CD4-positive, alpha-beta T cell (primary cell): ENCODE measurements around the gene F7. TPM values are rescaled to one million over a fixed set of nuclear protein-coding genes. Genes with fewer than 3 reads are reported as not detected.

Source experiments
- ATAC-seq: fragments of 200-7000 bp; cut with Tn5 transposase; one replicate; pipeline ENCODE4 v1.10.0; 2022; ENCODE audit warnings: mild to moderate bottlenecking; ENCODE audit not compliant: poor library complexity
- CTCF ChIA-PET: fragments of 350-600 bp; sonication (Branson Sonifier 250); formaldehyde crosslinking; loops from one replicate; lab custom pipeline; 2021; ENCODE audit warnings: antibody characterized with exemption, inconsistent platforms; lab: Charles Lee
- POLR2A ChIA-PET: fragments of 350-600 bp; sonication (Branson Sonifier 250); formaldehyde crosslinking; loops from one replicate; lab custom pipeline; 2021; ENCODE audit warnings: antibody characterized with exemption, inconsistent platforms; lab: Charles Lee
- DNase-seq, 14 experiments: peaks; one replicate each; pipeline ENCODE4 v3.0.0-alpha.2; 2013 to 2020; ENCODE audit warnings: mixed read lengths in 2 of 14
- H3K27ac ChIP-seq, 2 donors: one replicate each; pipeline versions ENCODE4 v1.5.1 to v1.7.0; 2013; ENCODE audit warnings: low read length in 2 of 2, low read depth in 1 of 2, mild to moderate bottlenecking in 1 of 2
- H3K27me3 ChIP-seq, 2 experiments: 1 replicate in 1 of 2; 2 replicates in 1 of 2; pipeline versions ENCODE4 v1.6.1 to v1.7.0; 2013; ENCODE audit warnings: low read length in 2 of 2, control low read depth in 1 of 2, mild to moderate bottlenecking in 1 of 2, moderate library complexity in 1 of 2; ENCODE audit not compliant: insufficient read depth in 2 of 2, control insufficient read depth in 1 of 2
- H3K36me3 ChIP-seq: one replicate; pipeline ENCODE4 v1.6.1; 2013; ENCODE audit warnings: low read length, control low read depth; ENCODE audit not compliant: insufficient read depth
- H3K4me1 ChIP-seq: one replicate; pipeline ENCODE4 v1.6.1; 2013; ENCODE audit warnings: low read length, control low read depth; ENCODE audit not compliant: insufficient read depth
- H3K4me3 ChIP-seq: one replicate; pipeline ENCODE4 v1.5.1; 2013; ENCODE audit warnings: mild to moderate bottlenecking, low read length, moderate library complexity
- H3K9me3 ChIP-seq, 2 experiments: 1 replicate in 1 of 2; 2 replicates in 1 of 2; pipeline versions ENCODE4 v1.6.1 to v1.7.0; 2013; ENCODE audit warnings: low read length in 2 of 2, mild to moderate bottlenecking in 2 of 2, control low read depth in 1 of 2, moderate library complexity in 1 of 2; ENCODE audit not compliant: control insufficient read depth in 1 of 2, insufficient read depth in 1 of 2
- H3K27ac Mint-ChIP-seq: one replicate; pipeline ENCODE4 v1.8.0; 2020; ENCODE audit warnings: mixed read lengths
- H3K27me3 Mint-ChIP-seq: one replicate; pipeline ENCODE4 v1.8.0; 2021; ENCODE audit warnings: mixed read lengths
- H3K36me3 Mint-ChIP-seq: one replicate; pipeline ENCODE4 v1.8.0; 2021; ENCODE audit warnings: low read depth, mixed read lengths
- H3K4me1 Mint-ChIP-seq: one replicate; pipeline ENCODE4 v1.8.0; 2021; ENCODE audit warnings: low read depth, mixed read lengths
- H3K4me3 Mint-ChIP-seq: one replicate; pipeline ENCODE4 v1.8.0; 2020; ENCODE audit warnings: mild to moderate bottlenecking, mixed read lengths
- H3K9me3 Mint-ChIP-seq: one replicate; pipeline ENCODE4 v1.8.0; 2020; ENCODE audit warnings: mixed read lengths
- CTCF ChIP-seq: fragments of 200-600 bp; IDR thresholded peaks from one replicate; pipeline ENCODE4 v1.8.0; 2022; ENCODE audit warnings: antibody characterized with exemption, mild to moderate bottlenecking
- intact Hi-C, 2 experiments: fragments of 100-400 bp; cut with DNase I in 1 of 2; cut with micrococcal nuclease in 1 of 2; formaldehyde crosslinking; loops; one replicate each; pipeline versions ENCODE4 v1.15.1 to v1.9.0; 2023 to 2025; cut with DNase I, micrococcal nuclease
- total RNA-seq, 174 experiments: library from RNA in 2 of 174; stranded (reverse) in 2 of 174; gene quantifications; one replicate each; pipeline ENCODE4 v1.2.3 and lab custom pipeline; 2021 to 2026

The F7 gene
- total RNA-seq, 2 experiments from 2014 or later, result not detected

DNA sequence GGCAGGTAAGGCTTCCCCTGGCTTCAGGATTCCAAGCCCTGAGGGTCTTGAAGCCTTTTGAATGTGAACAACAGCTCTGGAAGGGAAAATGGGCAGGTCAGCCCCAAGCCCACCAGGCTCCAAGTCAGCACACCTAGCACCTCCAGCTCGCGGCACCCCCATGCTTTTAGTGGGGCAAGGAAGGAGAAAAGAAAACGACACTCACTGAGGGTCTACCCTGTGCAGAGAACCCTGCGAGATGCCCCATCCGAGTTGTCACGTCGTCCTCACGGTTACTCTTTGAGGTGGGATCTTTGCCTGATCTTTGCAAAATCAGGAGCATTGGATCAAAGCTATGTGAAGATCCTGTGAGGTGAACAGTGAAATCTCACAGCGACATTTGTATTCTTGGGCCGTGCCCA is 11.3 kb downstream of the F7 start:
- Mint-ChIP-seq H3K4me3 (no peak overlapping the region), H3K27ac (no peak overlapping the region), H3K27me3 (no peaks in the 10 kb centered on the region), H3K36me3 (no peaks in the 10 kb centered on the region), H3K4me1 (no peaks in the 10 kb centered on the region), H3K9me3 (no peaks in the 10 kb centered on the region)
- no peaks in the 10 kb centered on the region for H3K9me3 ChIP-seq
- ChIA-PET CTCF (no interaction called here), POLR2A (no interaction called here)
- DNase-seq, result no peak
- peaks cover 0 to 2% of the 10 kb centered on the region in 2 experiments for H3K27me3 ChIP-seq
- no peak for ATAC-seq
- no peak for TF ChIP-seq CTCF
- H3K27ac ChIP-seq, result no peak overlapping the region
- no peaks in the 10 kb centered on the region for H3K36me3 ChIP-seq
- H3K4me3 ChIP-seq, result no peak overlapping the region
- peaks cover 9% of the 10 kb centered on the region for H3K4me1 ChIP-seq
- intact Hi-C loops, result no loop called here

GRCh38 chr13:113117335-113117872 is 11.8 kb downstream of the F7 start:
- Histone ChIP-seq H3K27me3 (peaks cover 0 to 2% of the 10 kb centered on the region in 2 experiments), H3K36me3 (no peaks in the 10 kb centered on the region), H3K27ac (no peak overlapping the region), H3K9me3 (no peaks in the 10 kb centered on the region), H3K4me3 (no peak overlapping the region), H3K4me1 (peaks cover 9% of the 10 kb centered on the region)
- intact Hi-C loops, result no loop called here
- H3K4me3 Mint-ChIP-seq, result no peak overlapping the region
- H3K27me3 Mint-ChIP-seq, result no peaks in the 10 kb centered on the region
- DNase-seq (no peak), ATAC-seq (no peak)
- ChIA-PET CTCF (interaction anchor here (0.6 kb wide), 1 partner anchor 183 kb away, joined by 3 read pairs; no protein-coding TSS in a partner anchor), POLR2A (no interaction called here)
- H3K27ac Mint-ChIP-seq, result no peak overlapping the region
- H3K36me3 Mint-ChIP-seq, result no peaks in the 10 kb centered on the region
- H3K9me3 Mint-ChIP-seq, result no peaks in the 10 kb centered on the region
- H3K4me1 Mint-ChIP-seq, result no peaks in the 10 kb centered on the region
- TF ChIP-seq CTCF, result no peak

GRCh38 chr13:113117911-113118260 is 12.3 kb downstream of the F7 start:
- H3K27ac Mint-ChIP-seq, result no peak overlapping the region
- no peaks in the 10 kb centered on the region for H3K9me3 Mint-ChIP-seq
- H3K4me3 Mint-ChIP-seq, result no peak overlapping the region
- Histone ChIP-seq H3K27ac (no peak overlapping the region), H3K27me3 (peaks cover 0 to 2% of the 10 kb centered on the region in 2 experiments), H3K4me3 (no peak overlapping the region), H3K4me1 (peaks cover 9% of the 10 kb centered on the region), H3K9me3 (no peaks in the 10 kb centered on the region), H3K36me3 (no peaks in the 10 kb centered on the region)
- ChIA-PET POLR2A (no interaction called here), CTCF (interaction anchor here (0.6 kb wide), 1 partner anchor 183 kb away, joined by 3 read pairs; no protein-coding TSS in a partner anchor)
- H3K27me3 Mint-ChIP-seq, result no peaks in the 10 kb centered on the region
- ATAC-seq (no peak), DNase-seq (no peak)
- TF ChIP-seq CTCF, result no peak
- no peaks in the 10 kb centered on the region for H3K36me3 Mint-ChIP-seq
- intact Hi-C loops, result no loop called here
- H3K4me1 Mint-ChIP-seq, result no peaks in the 10 kb centered on the region
